ENCODE measurements around the gene VMAC.

VMAC gene

GRCh38 chr19:5932609-5933262, 28.1 kb downstream of the VMAC start:
- no peak for DNase-seq

GRCh38 chr19:5933391-5934068, 28.9 kb downstream of the VMAC start:
- DNase-seq: no peak

- DNase-seq: no peak
Measured at GRCh38 chr19:5934069-5934401, 29.4 kb downstream of the VMAC start.

- DNase-seq: no peak
Measured at GRCh38 chr19:5934774-5935472, 30.3 kb downstream of the VMAC start.

- no peak for DNase-seq
Measured at GRCh38 chr19:5935473-5936291, 31.0 kb downstream of the VMAC start.

- DNase-seq: no peak
Measured at GRCh38 chr19:5936292-5936592, 31.6 kb downstream of the VMAC start.

- DNase-seq: no peak
Measured at GRCh38 chr19:5937550-5937949, 32.9 kb downstream of the VMAC start.

GRCh38 chr19:5940260-5941208, 35.9 kb downstream of the VMAC start:
- no peak for DNase-seq

GRCh38 chr19:5941673-5942072, 37.0 kb downstream of the VMAC start:
- DNase-seq: no peak

GRCh38 chr19:5943045-5943444, 38.4 kb downstream of the VMAC start:
- DNase-seq: no peak

- DNase-seq: no peak
Measured at GRCh38 chr19:5943623-5944022, 39.0 kb downstream of the VMAC start.

GRCh38 chr19:5947435-5947834, 42.8 kb downstream of the VMAC start:
- DNase-seq: no peak

- no peak for DNase-seq
Measured at GRCh38 chr19:5948752-5949564, 44.3 kb downstream of the VMAC start.

- DNase-seq: peak; percentile 99
Measured at GRCh38 chr19:5949792-5950305, 45.2 kb downstream of the VMAC start.

GRCh38 chr19:5950741-5951140, 46.1 kb downstream of the VMAC start:
- DNase-seq: no peak

GRCh38 chr19:5951338-5951861, 46.7 kb downstream of the VMAC start:
- peak; percentile 23 for DNase-seq

- DNase-seq: peak; percentile 57
Measured at GRCh38 chr19:5952193-5953029, 47.7 kb downstream of the VMAC start.

GRCh38 chr19:5953030-5953589, 48.4 kb downstream of the VMAC start:
- peak; percentile 62 for DNase-seq

GRCh38 chr19:5953680-5954213, 49.1 kb downstream of the VMAC start:
- DNase-seq: peak; percentile 61
